NOMO-1 (cell line): ENCODE measurements around the gene RAB36.

ENCODE experiments used
- DNase-seq, 2 experiments: peaks; one replicate each; lab custom pipeline; 2025; ENCODE audit not compliant: unreplicated experiment in 2 of 2; lab: John Stamatoyannopoulos, UW

Gene RAB36

GRCh38 chr22:23156286-23156685, 11.0 kb downstream of the RAB36 start:
- DNase-seq = no peak

GRCh38 chr22:23157560-23158515, 12.6 kb downstream of the RAB36 start:
- no peak for DNase-seq

GRCh38 chr22:23158516-23159290, 13.4 kb downstream of the RAB36 start:
- no peak for DNase-seq

GRCh38 chr22:23159291-23159630, 14.0 kb downstream of the RAB36 start:
- DNase-seq = no peak

GRCh38 chr22:23161029-23161428, 15.8 kb downstream of the RAB36 start:
- DNase-seq = no peak

GRCh38 chr22:23161574-23161973, 16.3 kb downstream of the RAB36 start:
- no peak for DNase-seq

DNA sequence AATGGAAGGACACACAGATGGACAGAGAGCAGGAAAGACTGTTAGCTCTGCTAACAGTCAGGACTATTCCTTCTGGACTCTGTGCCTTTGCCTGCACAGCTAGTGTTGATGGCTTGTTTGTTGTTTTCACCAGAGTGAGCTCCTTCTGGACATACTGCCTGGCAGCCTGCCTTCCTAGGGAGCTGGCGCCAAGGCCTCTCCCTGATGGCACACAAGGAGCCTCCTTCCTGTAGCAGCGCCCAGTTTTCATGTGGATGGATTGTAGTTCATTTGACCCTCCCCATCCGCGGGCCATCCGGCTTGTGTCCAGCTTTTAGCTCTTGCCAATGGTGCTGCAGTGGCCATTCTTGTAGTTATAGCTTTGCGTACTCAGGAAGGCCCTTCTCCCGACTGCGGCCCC, 18.4 kb downstream of the RAB36 start:
- DNase-seq = no peak

DNA sequence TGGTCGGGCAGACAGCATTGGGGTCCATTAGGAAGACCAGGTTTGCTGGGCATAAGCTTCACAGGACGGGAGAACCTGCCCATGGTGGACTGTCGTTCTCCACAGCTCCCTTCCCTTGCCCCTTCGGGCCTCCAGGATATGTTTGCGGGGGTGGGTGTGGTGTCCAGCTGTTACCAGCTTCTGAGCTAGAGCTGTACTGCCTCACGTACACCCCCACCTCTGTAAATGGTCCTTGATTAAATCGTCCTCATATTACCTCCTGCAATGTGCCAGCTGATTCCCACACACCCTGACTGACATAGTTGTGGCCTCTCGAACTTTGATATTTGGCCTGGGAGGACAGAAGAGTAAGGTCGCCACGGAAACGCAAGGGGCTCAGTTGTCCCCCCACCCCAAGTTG, 18.8 kb downstream of the RAB36 start:
- DNase-seq = no peak

DNA sequence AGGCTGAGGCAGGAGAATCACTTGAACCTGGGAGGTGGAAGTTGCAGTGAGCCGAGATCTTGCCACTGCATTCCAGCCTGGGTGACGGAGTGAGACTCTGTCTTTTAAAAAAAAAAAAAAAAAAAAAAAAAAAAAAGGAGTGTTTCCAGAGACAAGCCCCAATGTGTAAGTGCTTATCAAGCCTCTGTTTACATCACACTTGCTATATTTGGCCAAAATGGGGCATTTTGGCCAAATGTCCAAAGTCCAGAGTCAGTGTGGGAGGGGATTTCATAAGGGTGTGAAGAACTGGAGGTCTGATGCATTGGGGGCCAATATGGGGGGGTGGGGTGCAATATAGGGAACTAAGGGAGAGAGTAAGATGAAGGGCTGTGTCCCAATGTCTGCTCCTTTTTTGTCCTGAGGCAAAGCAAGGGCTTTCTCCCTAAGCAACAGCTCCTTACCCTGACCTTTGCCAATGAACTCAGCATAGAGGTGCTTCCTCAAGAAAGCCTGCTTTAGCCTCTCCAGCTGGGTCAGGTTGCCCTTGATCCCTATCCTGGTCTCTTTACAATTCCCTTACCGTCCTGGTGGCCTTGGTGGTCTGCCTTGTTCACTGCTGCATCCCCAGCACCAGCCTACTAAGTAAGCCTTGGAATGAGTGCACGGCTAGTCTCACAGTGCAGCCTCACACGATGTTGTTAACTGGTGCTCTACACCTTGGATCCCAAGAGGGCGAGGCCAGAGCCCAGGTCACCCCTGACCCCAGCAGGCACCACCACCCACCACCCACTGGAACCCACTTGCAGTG, 21.0 kb downstream of the RAB36 start:
- DNase-seq = no peak

DNA sequence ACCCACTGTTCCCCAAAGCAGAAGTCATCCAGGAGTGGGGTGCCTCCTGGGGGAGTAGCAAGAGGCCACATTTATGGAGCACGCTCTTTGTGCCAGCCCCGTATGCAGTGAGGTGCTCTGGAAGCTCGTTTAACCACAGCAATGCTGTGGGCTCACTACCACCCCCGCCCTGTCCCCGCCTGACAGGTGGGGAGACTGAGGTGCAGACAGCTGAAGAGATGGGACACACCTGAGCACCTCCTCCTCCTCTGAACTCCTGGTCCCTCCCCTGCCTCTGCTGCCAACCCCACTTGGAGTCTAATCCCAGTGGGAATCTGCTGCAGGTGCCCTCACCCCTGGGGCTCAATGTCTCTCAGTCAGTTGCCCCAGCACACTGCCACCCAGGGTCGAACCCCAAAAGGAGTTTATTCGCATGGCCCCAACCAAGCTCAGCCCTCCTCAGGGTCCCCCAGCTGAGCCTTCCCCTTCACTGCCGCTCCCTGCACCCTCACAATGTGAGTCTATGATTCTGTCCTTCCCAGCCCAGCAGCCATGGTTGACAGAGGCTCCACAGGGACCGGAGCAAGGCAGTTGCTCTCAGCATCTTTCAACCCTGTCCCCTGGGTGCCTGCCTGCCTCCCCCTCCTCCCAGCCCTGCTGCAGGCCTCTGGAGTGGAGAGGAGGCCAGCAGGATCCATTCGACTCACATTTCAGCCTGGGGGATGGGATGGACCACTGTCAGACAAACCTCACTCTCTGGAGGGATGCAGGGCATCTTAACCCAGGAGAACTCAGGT, 21.8 kb downstream of the RAB36 start:
- no peak for DNase-seq

- DNase-seq = no peak
Observed at GRCh38 chr22:23168391-23169042, 23.2 kb downstream of the RAB36 start.

- no peak for DNase-seq
Observed at GRCh38 chr22:23169043-23169406, 23.7 kb downstream of the RAB36 start.

- DNase-seq = no peak
Observed at GRCh38 chr22:23175817-23176644, 30.8 kb downstream of the RAB36 start.

- DNase-seq = no peak
Observed at GRCh38 chr22:23176645-23177027, 31.4 kb downstream of the RAB36 start.

- peak; percentile 51 to 54 for DNase-seq
Observed at GRCh38 chr22:23177197-23177596, 31.9 kb downstream of the RAB36 start.

GRCh38 chr22:23178512-23179254, 33.4 kb downstream of the RAB36 start:
- peak; percentile 37 to 56 for DNase-seq

GRCh38 chr22:23179381-23180299, 34.4 kb downstream of the RAB36 start:
- no peak for DNase-seq
